Activated T-helper 1 cell treated with anti-CD3 and anti-CD28 coated beads, Interleukin-2, amount 50 U/mL, for 16 hours (primary cell): ENCODE results near the gene ZFPM1.

Experiments used
- DNase-seq, 2 donors: peaks; one replicate each; pipeline ENCODE4 v3.0.0-alpha.2; 2020; ENCODE audit warnings: low read depth in 1 of 2, low spot score in 1 of 2

ZFPM1 gene

DNA sequence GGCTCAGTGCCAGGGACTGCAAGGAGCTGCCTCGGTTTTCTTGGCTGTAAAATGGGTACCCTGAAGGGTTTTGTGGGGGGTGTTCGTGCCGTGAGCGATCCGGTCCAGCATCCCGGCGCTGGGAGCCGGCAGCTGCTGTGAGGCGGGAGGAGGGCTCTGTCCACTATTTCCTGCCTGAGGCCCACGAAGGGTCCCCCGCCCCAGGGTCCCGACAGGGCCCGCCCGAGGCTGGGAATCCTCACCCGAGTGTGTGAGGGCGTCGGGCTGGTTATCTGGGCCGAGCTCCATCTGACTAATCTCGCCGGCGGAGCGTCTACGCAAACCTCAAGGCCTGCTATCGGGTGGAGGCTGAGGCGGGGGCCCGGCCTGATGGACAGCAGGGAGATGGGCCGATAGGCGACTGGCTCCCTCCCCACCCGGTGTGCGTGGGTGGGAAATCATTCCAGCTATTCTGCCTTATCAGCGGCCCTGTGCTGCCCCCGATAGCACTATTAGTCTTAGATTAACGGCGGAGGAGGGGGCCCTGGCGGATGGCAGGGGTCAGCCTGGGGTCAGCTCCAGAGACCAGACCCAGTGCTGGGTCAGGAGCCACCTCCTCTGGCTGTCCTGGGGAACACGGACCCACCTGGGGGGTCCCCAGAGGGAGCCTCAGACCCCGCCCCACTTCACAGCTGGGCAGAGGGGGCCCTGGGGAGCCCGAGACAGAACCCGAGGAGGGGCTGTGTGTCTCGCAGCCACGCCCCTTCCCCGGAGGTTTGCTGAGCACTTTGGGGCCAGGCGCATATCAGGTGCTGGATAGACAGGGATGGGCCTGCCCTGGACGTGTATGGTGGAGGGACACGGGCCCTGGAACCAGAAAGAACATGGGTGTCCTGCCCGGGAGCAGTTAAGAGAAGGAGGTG lies 44.7 kb downstream of the ZFPM1 start:
- DNase-seq, result no peak

DNA sequence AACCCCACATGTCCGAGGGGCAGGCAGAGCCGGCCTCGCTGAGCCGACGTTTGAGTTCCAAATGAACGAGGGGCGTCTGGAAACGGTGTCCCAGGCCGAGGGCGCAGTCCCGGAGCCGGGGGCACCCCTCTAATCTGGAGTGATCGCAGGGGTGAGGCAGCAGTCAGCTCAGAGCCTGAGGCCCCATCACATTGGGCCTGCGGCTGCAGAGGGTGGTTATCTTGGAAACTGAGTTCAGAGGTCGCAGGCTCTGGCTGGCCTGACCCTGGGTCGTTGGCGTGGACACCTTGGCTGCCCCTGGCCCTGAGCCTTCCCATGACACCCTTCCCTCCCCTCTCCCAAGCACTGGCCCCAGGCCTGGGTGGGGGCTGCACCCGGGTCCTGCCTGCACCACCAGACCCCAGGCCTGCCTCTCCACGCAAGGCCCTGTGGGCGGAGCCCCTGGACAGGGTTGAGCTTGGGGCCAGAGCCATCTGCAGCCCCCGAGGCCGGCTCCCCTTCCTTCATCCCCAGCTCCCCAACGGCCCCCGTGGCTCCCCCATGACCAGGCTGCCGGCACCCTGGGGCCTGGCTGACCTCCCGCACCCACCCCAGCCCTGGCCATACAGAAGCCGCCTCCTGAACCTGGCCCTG lies 45.6 kb downstream of the ZFPM1 start:
- no peak for DNase-seq

DNA sequence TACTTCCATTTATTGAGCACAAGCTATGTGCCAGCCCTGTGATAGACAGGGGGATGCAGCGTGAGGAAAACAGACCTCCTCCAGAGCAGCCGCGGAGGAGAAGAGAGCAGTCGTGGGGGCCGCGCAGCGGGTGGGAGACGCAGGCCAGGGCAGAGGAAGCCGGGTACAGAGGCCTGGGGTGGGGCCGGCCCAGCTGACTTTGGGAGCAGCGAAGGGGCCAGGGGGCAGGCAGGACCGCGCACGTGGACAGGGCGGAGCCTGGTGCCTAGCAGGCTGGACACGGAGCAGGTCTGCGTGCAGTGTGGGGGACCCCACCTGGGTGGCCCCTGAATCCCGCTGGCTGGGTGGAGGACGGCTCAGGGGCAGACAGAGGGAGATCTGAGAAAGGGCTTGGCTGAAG lies 46.2 kb downstream of the ZFPM1 start:
- DNase-seq, result no peak

DNA sequence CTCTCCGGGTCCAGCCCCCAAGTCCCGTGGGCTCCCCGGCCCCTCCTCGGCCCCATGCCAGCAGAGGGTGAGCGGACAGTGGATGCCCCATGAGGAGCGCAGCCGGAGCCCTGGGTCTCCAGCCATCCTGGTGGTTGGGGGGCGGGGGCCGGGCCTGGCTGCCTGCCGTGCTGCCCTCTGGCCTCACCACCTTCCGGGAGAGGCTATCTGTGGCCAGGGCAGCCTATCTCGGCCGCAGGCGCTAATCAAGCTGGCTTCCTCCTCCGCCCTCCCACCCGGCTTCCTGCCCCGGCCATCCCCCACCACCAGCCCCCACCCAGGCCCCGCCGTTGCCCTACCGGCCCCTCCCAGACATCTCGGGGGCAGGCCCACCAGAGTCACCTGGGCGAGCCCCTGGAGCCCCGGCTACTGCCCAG lies 46.8 kb downstream of the ZFPM1 start:
- no peak for DNase-seq

DNA sequence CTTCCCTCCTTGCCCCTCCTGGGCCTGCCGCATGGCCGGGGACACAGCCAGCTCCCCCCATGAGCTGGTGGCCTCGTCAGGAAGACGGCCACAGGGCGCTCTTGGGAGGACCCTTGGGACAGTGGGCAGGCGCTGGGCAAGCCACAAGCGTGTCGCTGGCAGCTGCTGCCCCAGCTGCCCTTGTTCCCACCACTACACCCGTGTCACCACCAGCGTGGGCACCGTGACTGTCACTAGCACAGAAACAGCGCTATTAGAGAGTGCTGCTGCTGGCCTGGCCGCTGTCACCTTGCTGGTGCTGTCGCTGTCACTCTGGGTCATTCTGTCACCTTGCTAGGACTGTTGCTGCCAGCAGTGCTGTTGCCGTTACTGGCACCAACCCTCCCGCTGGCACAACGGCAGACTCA lies 47.2 kb downstream of the ZFPM1 start:
- no peak for DNase-seq

GRCh38 chr16:88502371-88502770 lies 49.3 kb downstream of the ZFPM1 start:
- no peak for DNase-seq

GRCh38 chr16:88502776-88503280 lies 49.7 kb downstream of the ZFPM1 start:
- no peak for DNase-seq

- DNase-seq, result no peak
Observed at GRCh38 chr16:88503374-88503770, 50.3 kb downstream of the ZFPM1 start.

DNA sequence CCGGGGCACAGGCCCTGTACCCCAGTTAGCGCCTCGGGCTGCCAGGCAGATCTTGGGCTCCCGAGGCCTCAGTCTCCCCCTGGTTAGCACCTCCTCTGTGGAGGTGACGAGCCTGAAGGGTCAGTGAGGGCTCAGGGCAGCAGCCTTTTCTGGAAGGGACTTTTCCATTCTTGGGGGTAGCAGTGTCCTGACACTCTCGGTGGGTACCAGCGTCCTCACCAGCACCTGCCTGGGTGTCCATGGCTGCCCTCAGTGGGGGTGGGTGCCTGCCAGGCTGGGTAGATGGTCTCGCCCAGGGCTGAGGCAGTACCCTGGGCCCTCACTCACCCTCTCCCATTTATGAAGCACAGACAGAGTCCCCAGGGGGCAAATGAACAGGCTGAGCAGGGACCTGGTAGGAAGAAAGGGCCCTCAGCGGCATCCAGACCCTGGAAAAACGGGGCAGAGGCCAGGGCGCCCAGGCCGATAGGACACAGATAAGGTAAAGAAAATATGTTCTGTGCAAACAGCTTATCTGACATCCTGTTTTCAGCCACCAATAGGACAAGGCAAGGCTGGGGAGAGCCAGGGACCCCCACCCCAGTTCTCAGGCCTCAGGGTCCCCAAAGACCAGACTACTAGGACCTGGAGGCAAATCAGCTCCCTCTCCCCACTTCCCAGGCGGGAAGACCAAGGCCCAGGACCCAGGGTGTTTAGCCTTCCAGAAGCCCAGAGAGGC lies 50.9 kb downstream of the ZFPM1 start:
- no peak for DNase-seq

DNA sequence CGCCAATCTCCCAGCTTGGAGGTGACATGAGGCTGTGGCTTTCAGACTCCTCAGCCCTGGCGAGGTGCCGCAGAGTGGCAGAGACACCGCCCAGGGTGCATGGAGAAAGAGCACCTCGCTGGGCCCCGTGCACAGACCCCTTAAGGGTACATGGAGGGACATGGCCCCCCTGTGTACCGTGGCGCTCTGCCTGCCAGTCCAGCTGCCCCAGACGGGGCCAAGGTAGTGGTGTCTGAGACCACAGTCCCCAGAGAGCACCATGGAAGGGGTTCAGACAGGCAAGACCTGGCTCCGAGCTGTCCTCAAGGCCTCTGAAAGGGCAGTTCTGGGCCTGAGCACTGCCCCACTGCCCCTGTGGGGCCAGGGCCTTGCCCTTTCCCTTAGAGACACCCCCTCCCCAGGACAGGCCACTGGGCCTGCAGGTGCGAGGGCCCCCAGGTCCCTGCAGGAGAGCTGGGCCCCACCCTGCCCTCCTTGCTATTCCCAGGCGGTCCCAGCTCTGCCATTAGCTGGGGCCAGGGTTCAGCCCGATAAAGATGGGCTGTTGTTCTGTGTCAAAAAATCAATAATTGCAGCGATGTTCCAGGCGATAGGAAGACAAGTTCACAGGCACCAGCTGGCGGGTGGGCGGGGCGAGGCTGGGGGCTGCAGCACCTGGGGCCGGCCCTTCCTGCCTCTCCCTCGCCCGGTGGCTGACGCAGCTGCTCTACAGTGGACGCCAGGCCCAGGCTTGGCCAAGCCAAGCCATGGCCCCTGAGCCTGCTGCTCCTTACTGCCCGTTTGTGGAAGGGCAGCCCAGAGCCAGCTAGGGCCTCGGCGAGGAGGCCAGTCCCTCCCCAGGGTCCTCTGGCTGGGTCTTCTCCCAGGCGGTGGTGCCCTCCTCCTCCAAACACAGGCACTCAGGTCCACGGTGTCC lies 51.7 kb downstream of the ZFPM1 start:
- DNase-seq, result no peak

- peak; percentile 29 to 45 for DNase-seq
Observed at GRCh38 chr16:88505405-88506082, 52.5 kb downstream of the ZFPM1 start.

GRCh38 chr16:88506723-88507122 lies 53.6 kb downstream of the ZFPM1 start:
- DNase-seq, result no peak

- DNase-seq, result no peak
Observed at GRCh38 chr16:88507231-88507743, 54.2 kb downstream of the ZFPM1 start.

DNA sequence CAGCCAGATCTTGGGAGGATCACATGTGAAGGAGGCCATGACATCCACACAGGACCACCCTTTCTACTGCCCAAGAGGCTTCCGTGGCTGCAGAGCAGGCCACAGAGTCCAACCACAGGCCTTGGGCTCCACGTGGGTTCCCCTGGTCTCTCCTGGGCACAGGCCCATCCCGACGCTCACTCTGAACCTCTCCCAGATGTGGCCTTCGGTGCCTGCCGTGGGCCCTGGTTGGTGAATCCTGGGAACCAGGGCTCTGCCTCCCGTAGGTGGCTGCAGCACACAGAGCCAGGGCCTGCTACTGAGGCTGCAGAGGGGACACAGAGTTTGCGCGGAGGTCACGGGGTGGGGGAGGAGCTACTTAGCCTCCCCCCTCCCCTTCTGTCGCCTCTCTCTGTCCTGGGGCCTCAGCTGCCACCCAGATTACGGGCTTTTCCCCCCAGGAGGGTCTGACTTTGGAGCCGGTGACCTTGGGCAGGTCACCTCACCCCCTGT lies 55.3 kb downstream of the ZFPM1 start:
- DNase-seq, result no peak

GRCh38 chr16:88508868-88509748 lies 56.0 kb downstream of the ZFPM1 start:
- DNase-seq, result no peak

- DNase-seq, result no peak
Observed at GRCh38 chr16:88509749-88510069, 56.6 kb downstream of the ZFPM1 start.

DNA sequence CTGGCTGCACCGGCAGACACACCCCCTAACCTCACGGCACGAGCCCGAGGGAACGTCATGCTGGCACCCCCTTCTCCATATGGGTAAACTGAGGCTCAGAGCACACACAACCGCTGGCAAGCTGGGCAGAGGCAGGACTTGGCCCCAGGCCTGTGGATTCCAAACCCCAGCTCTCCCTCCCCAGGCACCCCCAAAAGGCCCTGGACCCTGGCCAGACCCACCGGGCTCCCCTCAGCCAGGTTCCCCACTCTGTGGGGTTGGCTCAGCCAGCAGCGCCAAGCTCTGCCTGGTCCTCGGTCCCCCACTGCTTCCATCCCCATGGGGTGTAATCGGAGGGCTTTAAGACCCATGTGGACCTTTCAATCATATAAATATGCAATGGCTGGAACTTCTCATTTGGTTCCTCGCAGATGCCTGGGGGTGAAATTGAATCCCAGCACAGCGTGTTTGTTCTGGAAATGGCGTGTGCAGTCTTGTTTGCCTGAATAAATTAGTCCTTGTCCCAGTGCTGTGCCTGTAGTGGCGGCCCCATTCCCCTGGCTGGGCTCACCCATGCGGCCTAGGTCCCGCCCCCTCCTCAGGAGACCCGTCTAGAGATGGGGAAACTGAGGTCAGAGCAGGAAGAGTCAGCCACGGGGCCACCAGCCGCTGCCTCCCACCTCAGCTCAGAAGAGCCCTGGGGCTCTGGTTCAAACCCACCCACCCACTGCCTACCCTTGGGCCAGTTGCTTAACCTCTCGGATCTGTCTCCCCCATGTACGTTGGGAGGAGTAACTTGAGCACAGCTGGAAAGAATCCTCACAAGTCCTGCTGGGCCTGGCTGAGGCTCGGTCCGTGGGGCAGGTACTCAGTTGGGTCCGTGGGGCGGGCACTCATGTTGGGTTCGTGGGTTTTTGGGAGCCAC lies 57.3 kb downstream of the ZFPM1 start:
- no peak for DNase-seq

- no peak for DNase-seq
Observed at GRCh38 chr16:88511060-88511459, 58.0 kb downstream of the ZFPM1 start.
